GM19035 (cell line): ENCODE results near the gene ZNF503.

Source experiments
- ATAC-seq: cut with Tn5 transposase; IDR thresholded peaks from one replicate; pipeline ENCODE4 v1.9.1; 2021; ENCODE audit not compliant: unreplicated experiment

ZNF503 gene

GRCh38 chr10:75401569-75402485 is at the start of gene ZNF503:
TSS of gene ZNF503 (minus strand) at chr10:75401764. CDS start at chr10:75401419, 345 bp downstream.
- peak; percentile 48 for ATAC-seq

- ATAC-seq, result no peak
These were observed 49.4 kb upstream of the ZNF503 start for GRCh38 chr10:75450644-75451640.

GRCh38 chr10:75450075-75450445 is 48.5 kb upstream of the ZNF503 start:
- no peak for ATAC-seq

GRCh38 chr10:75449382-75450074 is 48.0 kb upstream of the ZNF503 start:
- no peak for ATAC-seq

- no peak for ATAC-seq
These were observed 46.6 kb upstream of the ZNF503 start for GRCh38 chr10:75448166-75448565.

GRCh38 chr10:75446508-75446907 is 44.9 kb upstream of the ZNF503 start:
- no peak for ATAC-seq

- no peak for ATAC-seq
These were observed 43.3 kb upstream of the ZNF503 start for GRCh38 chr10:75444781-75445386.

- ATAC-seq, result no peak
These were observed 41.8 kb upstream of the ZNF503 start for GRCh38 chr10:75443362-75443761.

GRCh38 chr10:75441682-75442081 is 40.1 kb upstream of the ZNF503 start:
- no peak for ATAC-seq

GRCh38 chr10:75441196-75441595 is 39.6 kb upstream of the ZNF503 start:
- ATAC-seq, result no peak

- no peak for ATAC-seq
These were observed 38.8 kb upstream of the ZNF503 start for GRCh38 chr10:75440271-75440793.

GRCh38 chr10:75439811-75440210 is 38.2 kb upstream of the ZNF503 start:
- ATAC-seq, result no peak

GRCh38 chr10:75438275-75438674 is 36.7 kb upstream of the ZNF503 start:
- no peak for ATAC-seq

GRCh38 chr10:75437693-75438092 is 36.1 kb upstream of the ZNF503 start:
- ATAC-seq, result no peak

- no peak for ATAC-seq
These were observed 35.3 kb upstream of the ZNF503 start for GRCh38 chr10:75436896-75437295.

- ATAC-seq, result no peak
These were observed 33.7 kb upstream of the ZNF503 start for GRCh38 chr10:75435291-75435690.

- ATAC-seq, result no peak
These were observed 32.7 kb upstream of the ZNF503 start for GRCh38 chr10:75434291-75434690.

- no peak for ATAC-seq
These were observed 31.7 kb upstream of the ZNF503 start for GRCh38 chr10:75433216-75433615.

GRCh38 chr10:75432763-75433162 is 31.2 kb upstream of the ZNF503 start:
- no peak for ATAC-seq

- no peak for ATAC-seq
These were observed 30.6 kb upstream of the ZNF503 start for GRCh38 chr10:75432176-75432575.
